A673 (cell line): Measurements from ENCODE around the gene STX18. TPM values are rescaled to one million over a fixed set of nuclear protein-coding genes. Genes with fewer than 3 reads are reported as not detected.

Experiments used
- BruUV-seq: library from RNA; stranded (reverse); fragments of 400-500 nt; replicated peaks from 2 replicates; lab custom pipeline; 2021; lab: Mats Ljungman, UMichigan
- CTCF ChIA-PET: fragments of 300-600 bp; sonication (Branson Sonifier 250); formaldehyde crosslinking; loops from one replicate; lab custom pipeline; 2022; ENCODE audit warnings: antibody characterized with exemption; lab: Charles Lee
- POLR2A ChIA-PET: fragments of 300-600 bp; sonication (Branson Sonifier 250); formaldehyde crosslinking; loops from one replicate; lab custom pipeline; 2022; ENCODE audit warnings: antibody characterized with exemption; ENCODE audit not compliant: low non-redundant PET; lab: Charles Lee
- DNase-seq: peaks from one replicate; pipeline ENCODE4 v3.0.0-alpha.2; 2015; ENCODE audit warnings: low spot score
- H3K27ac ChIP-seq: fragments of 200-600 bp; sonication (generic); 2 replicates; pipeline ENCODE4 v1.5.1; 2016; ENCODE audit warnings: mixed run types, low read depth, mild to moderate bottlenecking, mixed read lengths, antibody characterized with exemption, low read length; ENCODE audit not compliant: poor library complexity, severe bottlenecking
- H3K27me3 ChIP-seq: fragments of 200-600 bp; sonication (generic); replicated peaks from 2 replicates; pipeline ENCODE4 v1.6.1; 2017; ENCODE audit warnings: mixed run types, low read depth, mild to moderate bottlenecking, mixed read lengths, antibody characterized with exemption, low read length; ENCODE audit not compliant: insufficient read depth, poor library complexity
- H3K36me3 ChIP-seq: fragments of 200-600 bp; sonication (generic); 2 replicates; pipeline ENCODE4 v1.6.1; 2016; ENCODE audit warnings: mixed run types, mild to moderate bottlenecking, mixed read lengths, antibody characterized with exemption, low read length; ENCODE audit not compliant: insufficient read depth, poor library complexity, severe bottlenecking
- H3K4me1 ChIP-seq: fragments of 200-600 bp; sonication (generic); 2 replicates; pipeline ENCODE4 v1.6.1; 2017; ENCODE audit warnings: mixed run types, mild to moderate bottlenecking, mixed read lengths, antibody characterized with exemption, low read length; ENCODE audit not compliant: insufficient read depth, poor library complexity, severe bottlenecking
- H3K4me3 ChIP-seq: fragments of 200-600 bp; sonication (generic); 2 replicates; pipeline ENCODE4 v1.5.1; 2016; ENCODE audit warnings: low read depth, mixed run types, mild to moderate bottlenecking, mixed read lengths, low read length; ENCODE audit not compliant: poor library complexity, severe bottlenecking
- H3K9me3 ChIP-seq: fragments of 200-600 bp; sonication (generic); 2 replicates; pipeline ENCODE4 v1.6.1; 2016; ENCODE audit warnings: mixed run types, low read depth, mild to moderate bottlenecking, mixed read lengths, antibody characterized with exemption, low read length; ENCODE audit not compliant: poor library complexity, severe bottlenecking
- EZH2 ChIP-seq: fragments of 200-600 bp; sonication (generic); IDR thresholded peaks from 2 replicates; pipeline ENCODE4 v1.6.1; 2017; ENCODE audit warnings: borderline replicate concordance, low read depth, mild to moderate bottlenecking, mixed read lengths, antibody characterized with exemption, low read length; ENCODE audit not compliant: poor library complexity, severe bottlenecking
- intact Hi-C: fragments of 100-400 bp; cut with micrococcal nuclease; formaldehyde crosslinking; loops from one replicate; pipeline ENCODE4 v1.10.0; 2022; ENCODE audit not compliant: unreplicated experiment
- total RNA-seq: library from RNA; stranded (reverse); gene quantifications from 2 replicates; pipeline ENCODE4 v1.2.3, GENCODE V29; 2021
- TF ChIP-seq, protein P1 (sequence below): fragments of 300-800, 200-600 bp; sonication (generic); conservative IDR thresholded peaks from 2 replicates; pipeline ENCODE4 v1.5.1; 2017; ENCODE audit warnings: low read depth, mild to moderate bottlenecking, antibody characterized with exemption, low read length, moderate library complexity, mixed read lengths

The STX18 gene
- total RNA-seq, 1 experiment from 2014 or later: 34.3 TPM

- no peak for DNase-seq
- CTCF ChIA-PET: no interaction called here
- POLR2A ChIA-PET: no interaction called here
Observed at GRCh38 chr4:4529392-4529791, 12.5 kb downstream of the STX18 start.

GRCh38 chr4:4526401-4526800 lies 15.4 kb downstream of the STX18 start:
- no peak for DNase-seq
- Histone ChIP-seq H3K36me3 (no peaks in the 10 kb centered on the region), H3K4me1 (no peaks in the 10 kb centered on the region), H3K27ac (no peak overlapping the region), H3K27me3 (no peaks in the 10 kb centered on the region), H3K9me3 (no peaks in the 10 kb centered on the region), H3K4me3 (no peak overlapping the region)
- intact Hi-C loops: no loop called here
- ChIA-PET POLR2A (no interaction called here), CTCF (interaction anchor here (0.6 kb wide), 1 partner anchor 1059 kb away, joined by 3 read pairs; no protein-coding TSS in a partner anchor)
- no peak for TF ChIP-seq EZH2
- TF ChIP-seq, protein P1, sequence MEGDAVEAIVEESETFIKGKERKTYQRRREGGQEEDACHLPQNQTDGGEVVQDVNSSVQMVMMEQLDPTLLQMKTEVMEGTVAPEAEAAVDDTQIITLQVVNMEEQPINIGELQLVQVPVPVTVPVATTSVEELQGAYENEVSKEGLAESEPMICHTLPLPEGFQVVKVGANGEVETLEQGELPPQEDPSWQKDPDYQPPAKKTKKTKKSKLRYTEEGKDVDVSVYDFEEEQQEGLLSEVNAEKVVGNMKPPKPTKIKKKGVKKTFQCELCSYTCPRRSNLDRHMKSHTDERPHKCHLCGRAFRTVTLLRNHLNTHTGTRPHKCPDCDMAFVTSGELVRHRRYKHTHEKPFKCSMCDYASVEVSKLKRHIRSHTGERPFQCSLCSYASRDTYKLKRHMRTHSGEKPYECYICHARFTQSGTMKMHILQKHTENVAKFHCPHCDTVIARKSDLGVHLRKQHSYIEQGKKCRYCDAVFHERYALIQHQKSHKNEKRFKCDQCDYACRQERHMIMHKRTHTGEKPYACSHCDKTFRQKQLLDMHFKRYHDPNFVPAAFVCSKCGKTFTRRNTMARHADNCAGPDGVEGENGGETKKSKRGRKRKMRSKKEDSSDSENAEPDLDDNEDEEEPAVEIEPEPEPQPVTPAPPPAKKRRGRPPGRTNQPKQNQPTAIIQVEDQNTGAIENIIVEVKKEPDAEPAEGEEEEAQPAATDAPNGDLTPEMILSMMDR: no peak
- BruUV-seq: no TSS peak

More at GRCh38 chr4:4529392-4529791, 12.5 kb downstream of the STX18 start:
- H3K27me3 ChIP-seq: no peaks in the 10 kb centered on the region
- no TSS peak for BruUV-seq
- H3K4me1 ChIP-seq: no peaks in the 10 kb centered on the region
- H3K9me3 ChIP-seq: no peaks in the 10 kb centered on the region
- no peak overlapping the region for H3K27ac ChIP-seq
- TF ChIP-seq, protein P1: no peak
- no peak for TF ChIP-seq EZH2
- intact Hi-C loops: no loop called here
- H3K36me3 ChIP-seq: no peaks in the 10 kb centered on the region
- no peak overlapping the region for H3K4me3 ChIP-seq

DNA sequence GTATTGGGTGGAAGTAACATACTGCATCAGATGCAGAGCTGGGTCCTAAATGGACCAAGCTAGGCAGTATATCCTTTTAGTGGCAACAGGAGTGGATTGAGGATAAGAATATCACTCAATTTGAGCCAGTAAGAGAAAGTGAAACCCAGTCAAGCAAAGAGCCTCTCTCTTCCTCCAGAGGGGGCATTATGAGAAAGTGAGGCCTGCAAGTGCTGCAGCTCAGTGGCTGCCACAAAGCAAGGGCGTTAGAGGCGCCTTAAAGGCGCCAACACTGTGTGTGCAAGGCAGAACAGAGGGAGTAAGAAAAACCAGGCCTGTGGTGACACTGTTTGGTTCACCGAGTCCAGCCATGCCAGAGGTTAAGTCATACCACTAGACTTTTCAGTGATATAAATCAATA lies 17.5 kb downstream of the STX18 start:
- no peak overlapping the region for H3K4me3 ChIP-seq
- intact Hi-C loops: no loop called here
- no peaks in the 10 kb centered on the region for H3K36me3 ChIP-seq
- POLR2A ChIA-PET: no interaction called here
- BruUV-seq: no TSS peak
- TF ChIP-seq EZH2: no peak
- TF ChIP-seq, protein P1: no peak
- no peak overlapping the region for H3K27ac ChIP-seq
- CTCF ChIA-PET: interaction anchor here (0.6 kb wide), 1 partner anchor 220 kb away, joined by 4 read pairs; no protein-coding TSS in a partner anchor
- H3K9me3 ChIP-seq: no peaks in the 10 kb centered on the region
- no peaks in the 10 kb centered on the region for H3K4me1 ChIP-seq
- DNase-seq: peak; percentile 23
- no peaks in the 10 kb centered on the region for H3K27me3 ChIP-seq
